ENCODE results near the gene PIEZO1. TPM values are rescaled to one million over a fixed set of nuclear protein-coding genes. Genes with fewer than 3 reads are reported as not detected.

Gene PIEZO1
- total RNA-seq, 1 experiment from 2014 or later: 71.1 TPM

DNA sequence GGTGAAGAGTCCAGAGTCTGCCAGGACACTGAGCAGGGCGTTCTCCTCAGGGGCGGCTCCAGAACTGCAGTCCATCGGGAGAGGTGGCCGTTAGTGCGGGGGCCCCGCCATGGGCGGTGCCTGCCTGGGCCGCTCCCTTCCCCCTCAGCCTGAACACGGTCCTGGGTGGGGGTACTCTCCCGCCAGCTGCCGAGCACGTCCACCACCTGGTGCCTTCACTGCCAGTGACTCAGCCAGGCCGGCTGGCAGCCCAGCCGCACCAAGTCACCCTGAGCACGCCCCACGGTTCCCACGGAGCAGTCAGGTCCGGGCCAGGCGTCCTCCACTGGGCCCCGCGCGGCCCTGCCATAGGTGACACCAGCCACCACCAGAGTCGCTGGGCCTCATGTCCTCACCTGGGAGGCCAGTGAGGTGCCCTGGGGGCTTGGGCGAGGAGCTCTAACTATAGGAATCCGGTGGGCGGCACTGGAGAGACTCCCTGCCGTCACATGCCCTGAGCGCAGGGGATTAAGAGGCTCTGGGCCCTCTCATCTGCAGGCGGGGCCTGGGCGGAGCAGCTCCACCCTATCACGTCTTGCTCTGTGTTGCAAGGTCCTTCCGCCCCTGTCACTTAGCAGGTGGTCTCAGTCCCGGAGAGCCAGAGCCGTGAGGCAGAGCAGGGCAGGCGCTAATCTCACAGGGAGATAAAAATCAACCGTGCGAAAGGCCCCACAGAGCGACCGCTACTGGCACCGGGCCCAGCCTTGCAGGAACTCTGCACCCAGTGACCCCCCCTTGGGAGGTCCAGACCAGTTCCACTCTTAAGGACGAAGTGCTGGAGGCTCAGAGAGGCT is 14.3 kb downstream of the PIEZO1 start:
- Histone ChIP-seq H3K79me1 (ENCODE audit: insufficient read depth, low read depth, low read length, poor library complexity, severe bottlenecking) (no peaks in the 10 kb centered on the region), H3K23me2 (ENCODE audit: insufficient read length, low read depth, low read length, poor library complexity, severe bottlenecking) (no peaks in the 10 kb centered on the region), H2BK5ac (ENCODE audit: insufficient read length, low read length) (no peak overlapping the region), H3K27me3 (ENCODE audit: insufficient read depth, low read length) (no peaks in the 10 kb centered on the region), H4K20me1 (ENCODE audit: control insufficient read depth, insufficient read depth, insufficient read length) (no peaks in the 10 kb centered on the region), H3K18ac (ENCODE audit: insufficient read length, low read depth, low read length) (no peak overlapping the region), H4K8ac (replicated peaks; ENCODE audit: insufficient read length, low read depth, low read length) (no peak overlapping the region), H3K9ac (ENCODE audit: extremely low read depth, insufficient read length, low read length) (no peak overlapping the region), H2BK120ac (ENCODE audit: low read depth, low read length, poor library complexity, severe bottlenecking) (no peak overlapping the region), H2AK5ac (ENCODE audit: insufficient read length, low read length) (no peak overlapping the region), H3K27ac (ENCODE audit: insufficient read length, low read depth, low read length) (no peak overlapping the region), H3K4me1 (ENCODE audit: insufficient read depth, low read length) (no peaks in the 10 kb centered on the region), H3K23ac (ENCODE audit: insufficient read length, low read depth, low read length) (no peak overlapping the region), H2BK15ac (ENCODE audit: low read depth, low read length) (no peak overlapping the region), H2BK12ac (ENCODE audit: insufficient read length, low read depth, low read length) (no peak overlapping the region), H3K14ac (ENCODE audit: insufficient read depth, low read length) (no peak overlapping the region; the same call in 1 of the 2 replicates), H4K5ac (ENCODE audit: insufficient read length, low read depth, low read length) (no peak overlapping the region), H2BK20ac (ENCODE audit: low read depth, low read length, poor library complexity, severe bottlenecking) (no peak overlapping the region), H3K4me2 (ENCODE audit: insufficient read depth, insufficient read length, low read length) (no peak overlapping the region), H2AFZ (ENCODE audit: low read length) (no peak overlapping the region), H3K79me2 (ENCODE audit: insufficient read depth, low read length) (no peaks in the 10 kb centered on the region; the same call in 1 of the 2 replicates), H3K56ac (ENCODE audit: insufficient read length, low read depth, low read length) (no peak overlapping the region), H3T11ph (ENCODE audit: low read length) (no peak overlapping the region), H3K9me3 (ENCODE audit: control insufficient read depth, low read depth, low read length) (no peaks in the 10 kb centered on the region), H3K4ac (ENCODE audit: low read depth, low read length) (no peak overlapping the region), H4K91ac (ENCODE audit: insufficient read length, low read depth, low read length) (no peak overlapping the region)
- Mint-ChIP-seq H3K36me3 (ENCODE audit: insufficient read depth in 1 of 3, low read depth in 3 of 3) (no peaks in the 10 kb centered on the region), H3K27ac (peak overlapping the region in 1 of 3 experiments; percentile 67; a peak in 1 of 7 replicates), H3K4me3 (no peak overlapping the region; a peak in 1 of 5 replicates), H3K9me3 (no peaks in the 10 kb centered on the region), H3K4me1 (peaks cover 20 to 50% of the 10 kb centered on the region in 2 experiments), H3K27me3 (ENCODE audit: low read depth) (no peaks in the 10 kb centered on the region)
- peak; percentile 92 for DNase-seq
- WGBS (ENCODE audit: extremely low coverage, insufficient read length, low lambda C conversion rate): no CpG with 5 or more reads among the region's 41 CpGs
- no peak for TF ChIP-seq CTCF (conservative IDR thresholded peaks at IDR 0.05)
